GM23338 (cell line): ENCODE measurements around the gene TATDN3. TPM values are rescaled to one million over a fixed set of nuclear protein-coding genes. Genes with fewer than 3 reads are reported as not detected.

ENCODE experiments used
- ATAC-seq: fragments of 200-7000 bp; cut with Tn5 transposase; 3 replicates; pipeline ENCODE4 v1.9.1; 2020
- DNase-seq: peaks from one replicate; pipeline ENCODE4 v3.0.0-alpha.2; 2015; ENCODE audit warnings: low spot score
- H2AFZ ChIP-seq: fragments of 200-600 bp; sonication (generic); 2 replicates; pipeline ENCODE4 v1.8.0; 2016; ENCODE audit warnings: antibody characterized with exemption, mild to moderate bottlenecking, moderate library complexity
- H3F3A ChIP-seq: fragments of 200-600 bp; sonication (generic); replicated peaks from 2 replicates; pipeline ENCODE4 v1.8.0; 2017; ENCODE audit warnings: antibody characterized with exemption, mixed run types, low read depth
- H3K27ac ChIP-seq: fragments of 200-600 bp; sonication (generic); 2 replicates; pipeline ENCODE4 v1.6.1; 2016; ENCODE audit warnings: low read depth
- H3K27me3 ChIP-seq: fragments of 200-600 bp; sonication (generic); 2 replicates; pipeline ENCODE4 v1.8.0; 2016; ENCODE audit warnings: mild to moderate bottlenecking, mixed run types, moderate library complexity; ENCODE audit not compliant: insufficient read depth
- H3K36me3 ChIP-seq: fragments of 200-600 bp; sonication (generic); 2 replicates; pipeline ENCODE4 v1.8.0; 2016; ENCODE audit warnings: mild to moderate bottlenecking; ENCODE audit not compliant: insufficient read depth
- H3K4me1 ChIP-seq: fragments of 200-600 bp; sonication (generic); 2 replicates; pipeline ENCODE4 v1.8.0; 2016; ENCODE audit warnings: mild to moderate bottlenecking, moderate library complexity; ENCODE audit not compliant: insufficient read depth
- H3K4me2 ChIP-seq: fragments of 200-600 bp; sonication (generic); 2 replicates; pipeline ENCODE4 v1.7.1; 2017; ENCODE audit warnings: mixed run types
- H3K4me3 ChIP-seq: fragments of 200-600 bp; sonication (generic); 2 replicates; pipeline ENCODE4 v1.6.1; 2016; ENCODE audit warnings: mixed run types
- H3K79me2 ChIP-seq: fragments of 200-600 bp; sonication (generic); replicated peaks from 2 replicates; pipeline ENCODE4 v1.8.0; 2017; ENCODE audit warnings: mild to moderate bottlenecking; ENCODE audit not compliant: insufficient read depth
- H3K9me2 ChIP-seq: fragments of 200-600 bp; sonication (generic); 2 replicates; pipeline ENCODE4 v1.8.0; 2017; ENCODE audit not compliant: insufficient read depth
- H4K20me1 ChIP-seq: fragments of 200-600 bp; sonication (generic); replicated peaks from 2 replicates; pipeline ENCODE4 v1.8.0; 2017; ENCODE audit warnings: mild to moderate bottlenecking; ENCODE audit not compliant: insufficient read depth
- H3K27ac Mint-ChIP-seq: 2 replicates; pipeline ENCODE4 v1.8.0; 2020; ENCODE audit warnings: inconsistent platforms, mild to moderate bottlenecking, moderate library complexity, mixed read lengths
- H3K27me3 Mint-ChIP-seq: 3 replicates; pipeline ENCODE4 v1.8.0; 2022; ENCODE audit warnings: low read depth, mild to moderate bottlenecking, moderate library complexity, mixed read lengths, inconsistent platforms; ENCODE audit not compliant: insufficient read depth, poor library complexity
- H3K36me3 Mint-ChIP-seq: 3 replicates; pipeline ENCODE4 v1.8.0; 2021; ENCODE audit warnings: low read depth, mild to moderate bottlenecking, inconsistent platforms, moderate library complexity, mixed read lengths
- H3K4me1 Mint-ChIP-seq: 3 replicates; pipeline ENCODE4 v1.8.0; 2020; ENCODE audit warnings: mild to moderate bottlenecking, inconsistent platforms, mixed read lengths
- H3K4me3 Mint-ChIP-seq: 3 replicates; pipeline ENCODE4 v1.8.0; 2021; ENCODE audit warnings: moderate library complexity, mild to moderate bottlenecking, inconsistent platforms, mixed read lengths
- H3K9me3 Mint-ChIP-seq: 3 replicates; pipeline ENCODE4 v1.8.0; 2020; ENCODE audit warnings: moderate library complexity, mild to moderate bottlenecking, inconsistent platforms, mixed read lengths
- CREB1 ChIP-seq: fragments of 250-450 bp; sonication (Bioruptor Pico); IDR thresholded peaks from 2 replicates; pipeline ENCODE4 v1.5.0; 2020; ENCODE audit warnings: low read depth, mild to moderate bottlenecking, moderate library complexity
- JUNB ChIP-seq: IDR thresholded peaks from one replicate; pipeline ENCODE4 v1.6.1; 2016; ENCODE audit warnings: antibody characterized with exemption; ENCODE audit not compliant: unreplicated experiment
- NANOG ChIP-seq: IDR thresholded peaks from 2 replicates; pipeline ENCODE4 v1.6.1; 2016; ENCODE audit warnings: antibody characterized with exemption, borderline replicate concordance
- REST ChIP-seq: IDR thresholded peaks from one replicate; pipeline ENCODE4 v1.6.1; 2018; ENCODE audit warnings: antibody characterized with exemption; ENCODE audit not compliant: unreplicated experiment
- STAT1 ChIP-seq: IDR thresholded peaks from one replicate; pipeline ENCODE4 v1.6.1; 2016; ENCODE audit warnings: antibody characterized with exemption; ENCODE audit not compliant: unreplicated experiment
- ZNF331 ChIP-seq: fragments of 250-450 bp; sonication (Bioruptor Pico); IDR thresholded peaks from 2 replicates; pipeline ENCODE4 v1.5.0; 2020; ENCODE audit warnings: low read depth, mild to moderate bottlenecking, moderate library complexity
- ZNF462 ChIP-seq: fragments of 250-450 bp; sonication (Bioruptor Pico); IDR thresholded peaks from 2 replicates; pipeline ENCODE4 v1.5.0; 2020; ENCODE audit warnings: mild to moderate bottlenecking, moderate library complexity
- polyA plus RNA-seq: library from polyadenylated mRNA; unstranded; fragments of >200 nt; fragmentation: Nextera tagmentation; extraction: Ambion mirVana; gene quantifications from 2 replicates; pipeline ENCODE4 v1.2.1, GENCODE V29; 2016
- total RNA-seq: library from RNA; depleted of rRNA; stranded (reverse); fragments of >200 nt; shearing (Covaris generic); gene quantifications from 2 replicates; pipeline ENCODE4 v1.2.3, GENCODE V29; 2014

The TATDN3 gene
- total and polyA plus RNA-seq, 2 experiments from 2014 or later: 10.9 to 24.2 TPM

- TF ChIP-seq REST: no peak
- TF ChIP-seq STAT1: no peak
- TF ChIP-seq ZNF331: no peak
Observed at GRCh38 chr1:212745303-212745702, 46.4 kb upstream of the TATDN3 start (continued).

GRCh38 chr1:212746546-212746945 lies 45.1 kb upstream of the TATDN3 start:
- peaks cover 40% of the 10 kb centered on the region for H3K79me2 ChIP-seq
- DNase-seq: no peak

More at GRCh38 chr1:212746546-212746945, 45.1 kb upstream of the TATDN3 start:
- H3K27me3 ChIP-seq: no peaks in the 10 kb centered on the region
- no peak overlapping the region for H2AFZ ChIP-seq
- no peak overlapping the region for H3K4me3 ChIP-seq
- H3K4me1 ChIP-seq: peaks cover 20% of the 10 kb centered on the region
- no peak for ATAC-seq
- TF ChIP-seq REST: no peak
- TF ChIP-seq NANOG: no peak
- no peak for TF ChIP-seq CREB1 (CRISPR knock-in tag)
- TF ChIP-seq ZNF462 (CRISPR knock-in tag): no peak
- TF ChIP-seq JUNB: no peak
- H4K20me1 ChIP-seq: peaks cover 8% of the 10 kb centered on the region
- no peaks in the 10 kb centered on the region for H3K9me2 ChIP-seq
- no peaks in the 10 kb centered on the region for H3F3A ChIP-seq
- Mint-ChIP-seq H3K36me3 (peaks cover 24% of the 10 kb centered on the region), H3K9me3 (no peaks in the 10 kb centered on the region), H3K4me1 (peaks cover 22% of the 10 kb centered on the region), H3K4me3 (no peak overlapping the region), H3K27ac (no peak overlapping the region), H3K27me3 (peaks cover 2% of the 10 kb centered on the region)
- H3K36me3 ChIP-seq: no peaks in the 10 kb centered on the region
- no peak overlapping the region for H3K4me2 ChIP-seq
- no peak overlapping the region for H3K27ac ChIP-seq
